Measurements from ENCODE around the gene RPS16. TPM values are rescaled to one million over a fixed set of nuclear protein-coding genes. Genes with fewer than 3 reads are reported as not detected.

RPS16 gene
- total and polyA plus RNA-seq, 9 of the 15 experiments (the other 6 are each of a cell fraction or from before 2014, with no cell fraction given), result 82.6 to 3,671 (median 2,204) TPM

DNA sequence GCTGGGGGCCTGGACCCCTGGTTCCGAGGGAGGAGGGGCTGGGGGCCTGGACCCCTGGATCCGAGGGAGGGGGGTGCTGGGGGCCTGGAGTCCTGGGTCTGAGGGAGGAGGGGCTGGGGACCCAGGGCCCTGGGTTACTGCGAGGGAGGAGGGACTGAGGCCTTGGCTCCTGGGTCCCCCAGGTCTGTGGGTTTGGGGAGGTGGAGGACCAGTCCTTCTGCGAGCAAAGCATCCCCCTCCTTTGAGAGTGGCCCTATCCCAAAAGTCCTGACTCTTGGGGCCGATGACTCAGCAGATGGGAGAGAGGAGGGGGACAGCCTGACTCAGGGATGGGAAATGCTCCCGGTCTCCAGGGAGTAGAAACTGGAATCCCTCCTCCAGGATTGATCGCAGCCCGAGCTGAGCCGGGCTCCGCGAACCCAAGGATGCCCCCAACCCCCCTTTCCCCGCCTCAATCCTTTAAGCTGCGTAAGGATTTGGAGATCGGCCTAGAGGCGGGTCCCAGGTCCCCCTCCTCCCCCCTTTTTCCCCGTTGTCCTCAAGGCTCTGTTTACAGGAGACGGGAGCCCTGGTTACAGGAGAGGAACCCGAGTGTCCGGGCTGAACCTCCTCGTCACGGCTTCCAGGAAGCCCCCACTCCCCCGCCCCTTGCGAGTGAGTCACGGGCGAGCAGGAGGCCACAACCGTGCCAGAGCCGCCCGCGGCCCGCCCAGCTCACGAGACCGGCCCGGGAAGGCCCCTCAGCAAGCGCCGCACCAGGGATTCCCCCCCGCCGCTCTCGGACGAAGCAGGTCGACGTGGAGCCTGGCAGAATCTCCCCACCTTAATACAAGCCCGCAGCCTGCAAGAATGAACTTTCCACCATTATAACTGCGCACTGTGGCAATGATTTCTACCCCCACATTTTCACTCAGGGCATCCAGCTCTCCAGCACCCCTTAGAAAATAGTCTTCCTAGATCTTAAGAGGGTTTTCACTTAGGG lies 32.1 kb downstream of the RPS16 start (continued):
- TF ChIP-seq UBTF (IDR thresholded peaks at IDR 0.05; ENCODE audit: borderline replicate concordance in 1 of 2, low read depth in 2 of 2, low read length in 2 of 2), result peak in 1 of 2 experiments; percentile 80; a peak in 2 of 4 replicates
- 0 out of 2 replicates have a peak, but pooled peaks have one; percentile 29 for TF ChIP-seq ZBTB17 (CRISPR knock-in tag; IDR thresholded peaks at IDR 0.05)
- peak; percentile 88 for TF ChIP-seq ZNF316 (IDR thresholded peaks at IDR 0.05)
- peak; percentile 20; the same call in 1 of the 2 replicates for TF ChIP-seq POLR2AphosphoS5 (IDR thresholded peaks at IDR 0.05; ENCODE audit: control insufficient read depth, insufficient read depth, low read depth, low read length)
- TF ChIP-seq ZBED1 (IDR thresholded peaks at IDR 0.05), result no peak
- peak; percentile 27; the same call in 1 of the 2 replicates for TF ChIP-seq ZNF592 (IDR thresholded peaks at IDR 0.05)
- TF ChIP-seq ZNF444 (CRISPR knock-in tag; IDR thresholded peaks at IDR 0.05), result no peak
- TF ChIP-seq KDM5B (IDR thresholded peaks at IDR 0.05; ENCODE audit: insufficient replicate concordance, low read depth, low read length), result peak; percentile 32
- peak; percentile 66 for TF ChIP-seq NEUROD1 (IDR thresholded peaks at IDR 0.05; ENCODE audit: borderline replicate concordance, low read depth, low read length, partially characterized antibody)
- TF ChIP-seq ZFP30 (CRISPR knock-in tag; IDR thresholded peaks at IDR 0.05; ENCODE audit: borderline replicate concordance), result no peak
- TF ChIP-seq JUNB (CRISPR knock-in tag; conservative IDR thresholded peaks at IDR 0.05), result peak; percentile 66; the same call in 1 of the 2 replicates
- peak in 1 of 2 experiments; percentile 49; a peak in 1 of 4 replicates for TF ChIP-seq KDM4B (IDR thresholded peaks at IDR 0.05; ENCODE audit: borderline replicate concordance in 2 of 2, low read depth in 1 of 2)
- 0 out of 2 replicates have a peak, but pooled peaks have one; percentile 32 for TF ChIP-seq TRIM28 (IDR thresholded peaks at IDR 0.05)
- no peak for TF ChIP-seq ZNF253 (CRISPR knock-in tag; conservative IDR thresholded peaks at IDR 0.05)
- peak; percentile 58; the same call in 1 of the 2 replicates for TF ChIP-seq HNRNPL (IDR thresholded peaks at IDR 0.05; ENCODE audit: low read depth, low read length)
- TF ChIP-seq MAFF (IDR thresholded peaks at IDR 0.05; ENCODE audit: low read length), result peak; percentile 76
- TF ChIP-seq, protein P1, sequence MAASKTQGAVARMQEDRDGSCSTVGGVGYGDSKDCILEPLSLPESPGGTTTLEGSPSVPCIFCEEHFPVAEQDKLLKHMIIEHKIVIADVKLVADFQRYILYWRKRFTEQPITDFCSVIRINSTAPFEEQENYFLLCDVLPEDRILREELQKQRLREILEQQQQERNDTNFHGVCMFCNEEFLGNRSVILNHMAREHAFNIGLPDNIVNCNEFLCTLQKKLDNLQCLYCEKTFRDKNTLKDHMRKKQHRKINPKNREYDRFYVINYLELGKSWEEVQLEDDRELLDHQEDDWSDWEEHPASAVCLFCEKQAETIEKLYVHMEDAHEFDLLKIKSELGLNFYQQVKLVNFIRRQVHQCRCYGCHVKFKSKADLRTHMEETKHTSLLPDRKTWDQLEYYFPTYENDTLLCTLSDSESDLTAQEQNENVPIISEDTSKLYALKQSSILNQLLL (CRISPR knock-in tag; IDR thresholded peaks at IDR 0.05; ENCODE audit: borderline replicate concordance), result no peak
- TF ChIP-seq PHF8 (IDR thresholded peaks at IDR 0.05; ENCODE audit: borderline replicate concordance, low read length), result peak; percentile 6; the same call in 1 of the 2 replicates

All from K562 (cell line).